WTC11 (cell line): ENCODE results near the gene OR8G1. TPM values are rescaled to one million over a fixed set of nuclear protein-coding genes. Genes with fewer than 3 reads are reported as not detected.

Experiments used
- ATAC-seq: fragments of 200-7000 bp; cut with Tn5 transposase; 2 replicates; pipeline ENCODE4 v1.10.0; 2021; ENCODE audit warnings: mild to moderate bottlenecking, moderate library complexity
- CTCF ChIA-PET: fragments of 300-600 bp; sonication (Branson Sonifier 250); formaldehyde crosslinking; loops from one replicate; lab custom pipeline; 2021; ENCODE audit warnings: antibody characterized with exemption; lab: Charles Lee
- POLR2A ChIA-PET: fragments of 350-600 bp; sonication (Branson Sonifier 250); formaldehyde crosslinking; loops from one replicate; lab custom pipeline; 2021; ENCODE audit warnings: antibody characterized with exemption; lab: Charles Lee
- DNase-seq: peaks from one replicate; pipeline ENCODE4 v3.0.0; 2021; ENCODE audit warnings: low spot score
- H3K27ac Mint-ChIP-seq: 2 replicates; pipeline ENCODE4 v1.8.0; 2021; ENCODE audit warnings: mixed read lengths
- H3K27me3 Mint-ChIP-seq: 2 replicates; pipeline ENCODE4 v1.8.0; 2021; ENCODE audit warnings: low read depth, mild to moderate bottlenecking, moderate library complexity, mixed read lengths
- H3K36me3 Mint-ChIP-seq: 2 replicates; pipeline ENCODE4 v1.8.0; 2021; ENCODE audit warnings: mixed read lengths
- H3K4me1 Mint-ChIP-seq: 2 replicates; pipeline ENCODE4 v1.8.0; 2022; ENCODE audit warnings: mixed read lengths
- H3K4me3 Mint-ChIP-seq: 2 replicates; pipeline ENCODE4 v1.8.0; 2021; ENCODE audit warnings: mild to moderate bottlenecking, moderate library complexity, mixed read lengths
- H3K9me3 Mint-ChIP-seq: 2 replicates; pipeline ENCODE4 v1.8.0; 2021; ENCODE audit warnings: mixed read lengths
- ATF1 ChIP-seq: sonication (generic); formaldehyde crosslinking; IDR thresholded peaks from 2 replicates; pipeline ENCODE4 v1.8.1; 2023; ENCODE audit warnings: mild to moderate bottlenecking, moderate library complexity, missing genetic modification reagents
- ATF2 ChIP-seq: sonication (generic); formaldehyde crosslinking; IDR thresholded peaks from 2 replicates; pipeline ENCODE4 v1.8.1; 2022; ENCODE audit warnings: low read depth, missing genetic modification reagents, borderline replicate concordance
- ATF3 ChIP-seq: sonication (generic); formaldehyde crosslinking; conservative IDR thresholded peaks from 2 replicates; pipeline ENCODE4 v1.8.1; 2022; ENCODE audit warnings: mild to moderate bottlenecking, missing genetic modification reagents
- CREM ChIP-seq: sonication (generic); formaldehyde crosslinking; IDR thresholded peaks from 2 replicates; pipeline ENCODE4 v1.8.1; 2022; ENCODE audit warnings: mild to moderate bottlenecking, missing genetic modification reagents, moderate library complexity
- FOXP1 ChIP-seq: sonication (generic); formaldehyde crosslinking; IDR thresholded peaks from 2 replicates; pipeline ENCODE4 v1.8.0; 2022; ENCODE audit warnings: missing genetic modification reagents, mild to moderate bottlenecking, moderate library complexity, borderline replicate concordance
- GABPB1 ChIP-seq: sonication (generic); formaldehyde crosslinking; IDR thresholded peaks from 2 replicates; pipeline ENCODE4 v1.8.1; 2023; ENCODE audit warnings: mild to moderate bottlenecking, missing genetic modification reagents
- HMGXB4 ChIP-seq: sonication (generic); formaldehyde crosslinking; IDR thresholded peaks from 2 replicates; pipeline ENCODE4 v1.8.1; 2023; ENCODE audit warnings: mild to moderate bottlenecking, moderate library complexity, missing genetic modification reagents
- NFE2L1 ChIP-seq: sonication (generic); formaldehyde crosslinking; IDR thresholded peaks from 2 replicates; pipeline ENCODE4 v1.8.1; 2023; ENCODE audit warnings: missing genetic modification reagents
- NFYB ChIP-seq: sonication (generic); formaldehyde crosslinking; conservative IDR thresholded peaks from 2 replicates; pipeline ENCODE4 v1.8.0; 2022; ENCODE audit warnings: low read depth, missing genetic modification reagents
- NR1H2 ChIP-seq: sonication (generic); formaldehyde crosslinking; IDR thresholded peaks from 2 replicates; pipeline ENCODE4 v1.9.0; 2021; ENCODE audit warnings: mild to moderate bottlenecking, moderate library complexity, missing genetic modification reagents
- PRDM15 ChIP-seq: sonication (generic); formaldehyde crosslinking; IDR thresholded peaks from 2 replicates; pipeline ENCODE4 v1.8.0; 2022; ENCODE audit warnings: missing genetic modification reagents
- TEAD4 ChIP-seq: sonication (generic); formaldehyde crosslinking; IDR thresholded peaks from 2 replicates; pipeline ENCODE4 v1.8.0; 2022; ENCODE audit warnings: mild to moderate bottlenecking, missing genetic modification reagents
- TP53 ChIP-seq: sonication (generic); formaldehyde crosslinking; IDR thresholded peaks from 2 replicates; pipeline ENCODE4 v1.8.1; 2023; ENCODE audit warnings: mild to moderate bottlenecking, missing genetic modification reagents
- USF2 ChIP-seq: sonication (generic); formaldehyde crosslinking; IDR thresholded peaks from 2 replicates; pipeline ENCODE4 v1.8.1; 2023; ENCODE audit warnings: mild to moderate bottlenecking, missing genetic modification reagents, moderate library complexity
- ZNF138 ChIP-seq: sonication (generic); formaldehyde crosslinking; conservative IDR thresholded peaks from 2 replicates; pipeline ENCODE4 v1.8.1; 2022; ENCODE audit warnings: mild to moderate bottlenecking, moderate library complexity, missing genetic modification reagents
- ZNF232 ChIP-seq: sonication (generic); formaldehyde crosslinking; IDR thresholded peaks from 2 replicates; pipeline ENCODE4 v1.8.0; 2022; ENCODE audit warnings: mild to moderate bottlenecking, missing genetic modification reagents
- ZNF512 ChIP-seq: sonication (generic); formaldehyde crosslinking; IDR thresholded peaks from 2 replicates; pipeline ENCODE4 v1.8.1; 2022; ENCODE audit warnings: missing genetic modification reagents, borderline replicate concordance
- ZNF671 ChIP-seq: fragments of 250-450 bp; sonication (Bioruptor Pico); IDR thresholded peaks from 2 replicates; pipeline ENCODE4 v1.8.0; 2021; ENCODE audit warnings: mild to moderate bottlenecking
- total RNA-seq: library from RNA; stranded (reverse); gene quantifications from 3 replicates; pipeline ENCODE4 v1.2.3, GENCODE V29; 2021

Gene OR8G1
- total RNA-seq, 1 experiment from 2014 or later = not detected

GRCh38 chr11:124211321-124211720 lies 29.6 kb upstream of the OR8G1 start:
- CTCF ChIA-PET = no interaction called here
- no peaks in the 10 kb centered on the region for H3K27me3 Mint-ChIP-seq
- POLR2A ChIA-PET = no interaction called here
- no peaks in the 10 kb centered on the region for H3K36me3 Mint-ChIP-seq
- H3K9me3 Mint-ChIP-seq = no peaks in the 10 kb centered on the region
- no peak overlapping the region for H3K4me3 Mint-ChIP-seq
- DNase-seq (no peak), ATAC-seq (no peak)
- TF ChIP-seq ATF3 (CRISPR knock-in tag) (no peak), NFE2L1 (CRISPR knock-in tag) (no peak), ZNF138 (CRISPR knock-in tag) (no peak), ATF2 (no peak), CREM (CRISPR knock-in tag) (no peak), NFYB (CRISPR knock-in tag) (no peak), HMGXB4 (CRISPR knock-in tag) (no peak), ZNF232 (CRISPR knock-in tag) (no peak), ZNF512 (CRISPR knock-in tag) (no peak), PRDM15 (CRISPR knock-in tag) (no peak), FOXP1 (CRISPR knock-in tag) (no peak), ATF1 (CRISPR knock-in tag) (no peak), TP53 (no peak), NR1H2 (no peak), USF2 (CRISPR knock-in tag) (no peak)
- no peaks in the 10 kb centered on the region for H3K4me1 Mint-ChIP-seq
- H3K27ac Mint-ChIP-seq = no peak overlapping the region

- Mint-ChIP-seq H3K9me3 (no peaks in the 10 kb centered on the region), H3K36me3 (no peaks in the 10 kb centered on the region)
- DNase-seq = no peak
- TF ChIP-seq ZNF671 (CRISPR knock-in tag) = no peak
- no peak for TF ChIP-seq TEAD4 (CRISPR knock-in tag)
- no peak for TF ChIP-seq GABPB1 (CRISPR knock-in tag)
- TF ChIP-seq, all 79 proteins: peak for 0
- Mint-ChIP-seq H3K4me3 (no peak overlapping the region), H3K27me3 (no peaks in the 10 kb centered on the region), H3K4me1 (no peaks in the 10 kb centered on the region), H3K27ac (no peak overlapping the region)
- ATAC-seq = no peak
- ChIA-PET POLR2A (no interaction called here), CTCF (interaction anchor here (0.5 kb wide), 1 partner anchor 394 kb away, joined by 4 read pairs; no protein-coding TSS in a partner anchor)
Measured at GRCh38 chr11:124214027-124214426, 26.9 kb upstream of the OR8G1 start.
